Stimulated activated CD4-positive, alpha-beta T cell treated with anti-CD3 and anti-CD28 coated beads, Interleukin-2, amount 100 ng/mL, for 24 hours (primary cell): ENCODE measurements around the gene IYD.
"Not testable (repeated sequence)": the region's sequence is repeated elsewhere in the genome, so short reads cannot be mapped to it uniquely, and the experiment has no call there.

Experiments used
- DNase-seq, 2 donors: peaks; one replicate each; pipeline ENCODE4 v3.0.0-alpha.2; 2020

Gene IYD

DNA sequence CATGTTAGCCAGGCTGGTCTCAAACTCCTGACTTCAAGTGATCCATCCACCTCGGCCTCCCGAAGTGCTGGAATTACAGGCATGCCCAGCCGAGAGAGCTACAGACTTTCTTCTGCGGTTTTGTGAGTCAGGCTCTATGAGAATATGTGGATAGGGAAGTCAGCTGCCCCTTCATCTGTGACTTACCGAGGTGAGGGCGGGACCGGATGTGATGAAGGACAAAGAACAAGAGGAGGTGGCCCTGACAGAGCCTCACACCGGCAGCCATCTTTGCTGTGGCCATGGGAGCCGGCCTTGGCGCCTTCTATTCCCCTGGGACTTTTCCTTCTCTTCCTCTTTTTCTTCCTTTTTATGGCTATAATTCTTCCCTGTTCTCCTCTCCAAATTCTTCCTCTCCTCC lies 67.0 kb downstream of the IYD start:
- DNase-seq = no peak

DNA sequence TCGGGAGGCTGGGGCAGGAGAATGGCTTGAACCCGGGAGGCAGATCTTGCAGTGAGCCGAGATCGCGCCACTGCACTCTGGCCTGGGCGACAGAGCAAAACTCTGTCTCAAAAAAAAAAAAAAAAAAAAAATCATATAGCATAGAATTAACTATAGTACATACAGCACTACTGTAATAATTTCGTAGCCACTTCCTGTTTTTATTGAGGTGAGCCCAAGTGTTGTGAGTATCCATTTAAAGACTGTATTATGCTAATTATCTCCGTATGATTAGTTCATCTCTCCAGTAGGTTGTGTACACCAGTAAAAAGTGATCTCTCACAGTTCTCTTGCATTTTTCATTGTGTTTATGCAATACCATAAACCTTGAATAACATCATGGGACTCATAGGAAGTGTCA lies 70.6 kb downstream of the IYD start:
- no peak for DNase-seq

DNA sequence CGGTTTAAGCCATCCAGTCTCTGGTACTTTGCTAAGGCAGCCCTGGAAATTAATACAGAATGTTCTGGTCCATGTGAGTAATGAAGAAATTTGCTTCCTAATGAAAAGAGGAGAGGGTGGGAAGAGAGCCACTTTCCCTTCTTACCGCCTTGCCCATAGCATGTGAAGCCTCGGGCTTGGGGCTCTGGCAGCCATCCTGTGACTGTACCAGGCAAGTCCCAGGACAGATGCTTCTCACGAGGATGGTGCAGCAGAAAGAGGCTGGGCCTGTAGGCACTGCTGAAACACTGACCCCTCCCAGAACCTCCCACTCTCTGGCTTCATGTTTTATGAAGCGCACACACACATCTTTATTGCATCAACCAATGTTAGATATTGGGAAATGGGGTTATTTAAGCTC lies 74.8 kb downstream of the IYD start:
- DNase-seq = no peak

DNA sequence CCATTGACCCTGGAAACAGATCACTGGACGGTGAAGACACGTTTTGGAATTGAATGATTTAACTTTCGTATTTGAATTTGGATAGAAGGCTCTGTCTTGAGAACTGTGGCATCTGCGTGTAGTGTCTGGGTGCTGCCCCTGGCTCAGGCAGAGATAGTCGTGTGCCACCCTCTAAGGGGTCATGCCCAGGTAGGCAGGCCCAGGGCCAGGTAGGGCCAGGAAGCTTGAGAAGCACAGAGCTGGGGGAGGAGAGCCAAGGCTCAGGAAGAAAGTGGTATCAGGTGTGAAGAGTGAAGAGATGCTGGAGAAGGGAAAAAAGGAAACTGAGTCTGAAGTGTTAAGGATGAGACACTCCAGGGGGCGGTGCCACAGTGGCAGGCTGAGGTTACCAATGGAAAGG lies 75.5 kb downstream of the IYD start:
- DNase-seq = no peak

DNA sequence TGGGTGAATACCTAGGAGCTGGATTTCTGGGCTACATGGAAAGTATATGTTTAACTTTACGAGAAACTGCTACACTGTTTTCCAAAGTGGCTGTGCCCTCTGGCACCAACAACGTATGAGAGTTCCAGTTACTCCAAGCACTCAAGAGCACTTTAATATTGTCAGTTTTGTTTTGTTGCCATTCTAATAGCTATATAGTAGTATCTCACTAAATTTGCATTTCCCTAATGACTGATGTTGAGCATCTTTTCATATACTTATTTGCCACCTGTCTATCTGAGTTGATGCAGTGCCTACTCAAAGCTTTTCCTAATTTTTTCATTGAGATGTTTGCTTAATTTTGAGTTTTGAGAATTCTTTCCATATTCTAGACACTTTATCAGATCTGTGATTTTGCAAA lies 76.7 kb downstream of the IYD start:
- DNase-seq = no peak

DNA sequence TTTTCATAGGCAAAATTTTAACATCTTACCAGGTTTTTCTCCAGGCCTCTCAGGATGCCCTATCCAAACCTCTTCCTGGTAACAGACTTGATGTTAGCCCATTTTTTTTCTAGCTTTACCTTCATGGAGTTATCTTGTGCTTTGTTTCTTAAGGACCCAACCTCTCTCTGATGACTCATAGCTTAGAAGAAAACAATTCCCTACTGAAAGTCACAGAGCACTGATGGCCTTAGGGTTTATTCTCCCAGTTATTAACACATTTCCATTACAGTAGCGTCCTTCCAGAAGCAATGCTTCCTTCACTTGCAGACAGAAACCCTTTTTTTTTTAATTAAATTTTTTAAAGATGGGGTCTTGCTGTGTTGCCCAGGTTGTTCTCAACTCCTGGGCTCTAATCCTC lies 79.4 kb downstream of the IYD start:
- no peak for DNase-seq

DNA sequence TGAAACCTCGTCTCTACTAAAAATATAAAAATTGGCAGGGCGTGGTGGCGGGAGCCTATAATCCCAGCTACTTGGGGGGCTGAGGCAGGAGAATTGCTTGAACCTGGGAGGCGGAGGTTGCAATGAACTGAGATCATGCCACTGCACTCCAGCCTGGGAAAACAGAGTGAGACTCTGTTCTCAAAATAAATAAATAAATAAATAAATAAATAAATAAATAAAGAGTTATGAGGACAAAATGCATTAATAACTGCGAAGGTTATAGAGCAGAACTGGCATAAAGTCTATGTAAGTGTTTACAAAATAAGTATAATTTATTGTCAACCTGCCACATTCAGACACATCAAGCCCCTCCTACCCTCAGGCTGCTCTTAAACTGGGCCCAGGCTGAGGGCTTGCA lies 80.2 kb downstream of the IYD start:
- DNase-seq = not testable (repeated sequence)

DNA sequence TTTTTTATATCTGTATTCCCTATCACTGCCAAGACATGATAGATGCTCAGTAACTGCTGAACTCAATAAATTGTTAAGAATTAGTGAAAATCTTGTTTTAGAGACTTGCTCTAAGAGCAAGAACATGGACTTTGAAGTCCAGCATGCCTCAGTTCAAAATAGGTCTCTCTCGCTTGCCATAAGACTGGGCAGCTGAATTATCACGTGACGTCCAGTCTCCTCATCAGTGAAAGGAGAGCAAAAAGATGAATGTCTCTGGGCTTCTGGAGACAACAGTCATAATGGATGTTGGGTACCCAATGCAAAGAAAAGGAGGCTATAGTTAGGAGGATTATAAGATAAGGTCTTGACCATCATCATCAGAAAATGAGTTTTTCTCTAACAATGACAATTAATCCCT lies 82.1 kb downstream of the IYD start:
- DNase-seq = no peak

DNA sequence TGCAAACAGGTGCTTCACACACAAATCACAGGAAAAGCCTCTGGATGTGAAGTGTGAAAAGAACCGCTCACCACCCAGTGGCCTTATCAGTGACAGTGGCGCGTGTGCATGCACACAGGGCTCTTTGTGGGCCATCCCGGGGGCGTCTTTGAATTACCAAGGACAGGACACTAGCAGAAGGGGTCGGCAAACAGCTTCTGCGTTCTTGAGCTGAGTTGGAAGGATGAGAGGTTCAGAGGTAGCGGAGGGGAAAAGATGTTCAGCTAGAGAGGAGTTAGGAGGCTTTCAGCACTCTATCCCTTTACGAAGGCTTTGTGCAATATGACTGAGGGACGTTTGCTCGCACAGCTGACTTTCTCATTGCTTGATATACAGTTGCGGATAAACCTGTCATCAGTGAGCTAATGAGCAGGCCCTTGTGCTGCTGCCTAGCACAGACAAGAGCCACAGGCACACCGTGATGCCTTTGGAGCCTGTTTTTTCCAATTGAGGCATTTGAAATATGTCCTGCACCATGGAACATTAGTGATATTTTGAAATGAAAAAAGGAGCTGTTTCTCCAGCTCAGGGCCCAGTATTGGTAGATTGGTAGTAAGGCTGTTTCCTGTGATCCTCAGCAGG lies 83.1 kb downstream of the IYD start:
- no peak for DNase-seq

DNA sequence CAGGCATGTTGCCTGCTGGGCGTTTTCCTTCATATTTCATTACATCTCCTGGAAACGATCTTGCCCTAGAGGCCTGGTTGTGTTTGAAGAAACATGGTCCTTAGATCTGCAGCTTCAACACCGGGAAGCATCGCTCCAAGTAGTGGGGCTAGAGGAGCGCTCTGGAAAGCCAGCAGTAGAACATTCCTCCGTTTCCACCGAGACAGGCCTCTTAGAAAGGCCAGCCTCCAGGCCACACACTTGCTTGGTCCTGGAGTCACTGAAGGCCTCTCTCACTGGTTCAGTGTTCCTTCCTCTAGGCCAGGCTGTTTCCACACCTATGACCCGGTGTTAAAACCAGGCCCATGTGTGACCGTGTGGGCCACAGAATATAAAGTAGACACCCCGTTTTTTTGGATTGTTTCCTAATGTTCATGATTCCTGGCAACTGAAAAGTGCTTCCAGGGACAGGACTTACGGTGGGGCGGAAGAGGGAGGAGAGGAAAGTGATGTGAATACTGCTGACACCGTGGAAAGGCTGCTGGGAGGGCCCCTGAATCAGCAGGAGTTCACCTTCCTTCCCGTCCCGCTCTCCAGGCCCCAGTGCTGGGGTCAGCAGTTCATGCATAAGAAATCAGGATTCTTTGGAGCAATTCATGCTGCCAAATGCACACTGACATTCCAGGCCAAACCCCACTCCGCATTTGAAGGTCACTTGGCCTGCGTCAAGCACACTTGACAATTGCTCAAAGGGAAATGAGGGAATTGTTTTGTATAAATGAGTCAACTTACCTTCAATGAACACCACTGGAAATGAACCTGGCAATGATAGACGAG lies 83.8 kb downstream of the IYD start:
- no peak for DNase-seq

DNA sequence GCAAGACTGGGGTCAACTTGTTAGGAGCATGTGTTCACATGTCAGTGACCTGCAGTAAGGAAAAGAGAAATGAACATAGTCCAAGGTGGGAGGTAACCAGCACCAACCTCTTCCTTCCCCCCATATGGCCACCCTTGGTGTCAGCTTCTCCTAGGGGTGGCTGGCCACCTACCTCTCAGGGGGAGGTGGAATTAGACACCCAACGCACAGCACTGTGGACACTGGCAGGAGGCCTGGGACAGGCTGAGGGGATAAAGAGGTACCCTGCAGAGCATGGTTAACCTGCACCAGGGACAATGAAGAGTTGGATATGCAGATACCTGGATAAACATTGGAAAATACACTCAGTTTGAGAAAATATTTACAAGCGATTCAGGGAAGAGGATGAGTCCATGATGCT lies 84.5 kb downstream of the IYD start:
- no peak for DNase-seq
